Measurements from ENCODE around the gene MSN.

Gene MSN

GRCh38 chrX:65744965-65745364, 77.5 kb downstream of the MSN start:
- Histone ChIP-seq H2AFZ (ENCODE audit: low read depth, low read length, severe bottlenecking) (no peak overlapping the region), H3K4me3 (ENCODE audit: insufficient read depth, low read length, poor library complexity, severe bottlenecking) (no peak overlapping the region), H3K4me2 (ENCODE audit: low read depth, low read length, poor library complexity, severe bottlenecking) (no peak overlapping the region), H3F3A (ENCODE audit: insufficient read depth) (no peaks in the 10 kb centered on the region), H3K27me3 (ENCODE audit: low read length) (no peaks in the 10 kb centered on the region), H4K20me1 (ENCODE audit: low read depth, low read length) (no peaks in the 10 kb centered on the region), H3K36me3 (ENCODE audit: low read length) (no peaks in the 10 kb centered on the region), H3K79me2 (ENCODE audit: insufficient read depth, low read length) (no peaks in the 10 kb centered on the region), H3K9me3 (ENCODE audit: insufficient read depth, low read length) (no peaks in the 10 kb centered on the region), H3K27ac (ENCODE audit: low read depth, low read length) (no peak overlapping the region), H3K9me2 (replicated peaks; ENCODE audit: insufficient read depth, low read length) (no peaks in the 10 kb centered on the region), H3K9ac (ENCODE audit: low read length) (no peak overlapping the region)
- no peak for TF ChIP-seq EZH2phosphoT487 (conservative IDR thresholded peaks at IDR 0.05; ENCODE audit: low read length)

- Histone ChIP-seq H3F3A (ENCODE audit: insufficient read depth) (no peaks in the 10 kb centered on the region), H3K4me3 (ENCODE audit: insufficient read depth, low read length, poor library complexity, severe bottlenecking) (no peak overlapping the region), H3K27ac (ENCODE audit: low read depth, low read length) (no peak overlapping the region), H2AFZ (ENCODE audit: low read depth, low read length, severe bottlenecking) (no peak overlapping the region), H3K9me2 (replicated peaks; ENCODE audit: insufficient read depth, low read length) (no peaks in the 10 kb centered on the region), H3K9me3 (ENCODE audit: insufficient read depth, low read length) (no peaks in the 10 kb centered on the region), H3K36me3 (ENCODE audit: low read length) (no peaks in the 10 kb centered on the region), H3K79me2 (ENCODE audit: insufficient read depth, low read length) (no peaks in the 10 kb centered on the region), H3K4me2 (ENCODE audit: low read depth, low read length, poor library complexity, severe bottlenecking) (no peak overlapping the region), H3K9ac (ENCODE audit: low read length) (no peak overlapping the region), H4K20me1 (ENCODE audit: low read depth, low read length) (no peaks in the 10 kb centered on the region), H3K27me3 (ENCODE audit: low read length) (no peaks in the 10 kb centered on the region)
- TF ChIP-seq EZH2phosphoT487 (conservative IDR thresholded peaks at IDR 0.05; ENCODE audit: low read length) = no peak
- TF ChIP-seq CTCF (IDR thresholded peaks at IDR 0.05; ENCODE audit: insufficient read depth, low read length, poor library complexity, severe bottlenecking) = no peak
Observed at GRCh38 chrX:65745427-65745826, 78.0 kb downstream of the MSN start.

- H3K36me3 ChIP-seq (ENCODE audit: low read length) = no peaks in the 10 kb centered on the region
- no peak overlapping the region for H3K27ac ChIP-seq (ENCODE audit: low read depth, low read length)
- no peaks in the 10 kb centered on the region for H3F3A ChIP-seq (ENCODE audit: insufficient read depth)
- no peak overlapping the region for H3K4me2 ChIP-seq (ENCODE audit: low read depth, low read length, poor library complexity, severe bottlenecking)
- H3K9me2 ChIP-seq (replicated peaks; ENCODE audit: insufficient read depth, low read length) = no peaks in the 10 kb centered on the region
- H4K20me1 ChIP-seq (ENCODE audit: low read depth, low read length) = no peaks in the 10 kb centered on the region
- TF ChIP-seq EZH2phosphoT487 (conservative IDR thresholded peaks at IDR 0.05; ENCODE audit: low read length) = no peak
- no peak for TF ChIP-seq CTCF (IDR thresholded peaks at IDR 0.05; ENCODE audit: insufficient read depth, low read length, poor library complexity, severe bottlenecking)
- H3K79me2 ChIP-seq (ENCODE audit: insufficient read depth, low read length) = no peaks in the 10 kb centered on the region
- no peak overlapping the region for H3K9ac ChIP-seq (ENCODE audit: low read length)
- H3K27me3 ChIP-seq (ENCODE audit: low read length) = no peaks in the 10 kb centered on the region
- H2AFZ ChIP-seq (ENCODE audit: low read depth, low read length, severe bottlenecking) = no peak overlapping the region
- H3K9me3 ChIP-seq (ENCODE audit: insufficient read depth, low read length) = no peaks in the 10 kb centered on the region
- H3K4me3 ChIP-seq (ENCODE audit: insufficient read depth, low read length, poor library complexity, severe bottlenecking) = no peak overlapping the region
Observed at GRCh38 chrX:65745992-65746391, 78.5 kb downstream of the MSN start.

- H3K36me3 ChIP-seq (ENCODE audit: low read length) = no peaks in the 10 kb centered on the region
- peak overlapping the region; percentile 54; the same call in 1 of the 2 replicates for H3K27ac ChIP-seq (ENCODE audit: low read depth, low read length)
- TF ChIP-seq EZH2phosphoT487 (conservative IDR thresholded peaks at IDR 0.05; ENCODE audit: low read length) = no peak
- TF ChIP-seq CTCF (IDR thresholded peaks at IDR 0.05; ENCODE audit: insufficient read depth, low read length, poor library complexity, severe bottlenecking) = no peak
- H3F3A ChIP-seq (ENCODE audit: insufficient read depth) = no peaks in the 10 kb centered on the region
- H3K9ac ChIP-seq (ENCODE audit: low read length) = no peak overlapping the region
- H3K4me3 ChIP-seq (ENCODE audit: insufficient read depth, low read length, poor library complexity, severe bottlenecking) = no peak overlapping the region
- no peaks in the 10 kb centered on the region for H3K79me2 ChIP-seq (ENCODE audit: insufficient read depth, low read length)
- H4K20me1 ChIP-seq (ENCODE audit: low read depth, low read length) = no peaks in the 10 kb centered on the region
- H3K4me2 ChIP-seq (ENCODE audit: low read depth, low read length, poor library complexity, severe bottlenecking) = peak overlapping the region; percentile 35
- no peaks in the 10 kb centered on the region for H3K9me2 ChIP-seq (replicated peaks; ENCODE audit: insufficient read depth, low read length)
- no peaks in the 10 kb centered on the region for H3K27me3 ChIP-seq (ENCODE audit: low read length)
- no peak overlapping the region for H2AFZ ChIP-seq (ENCODE audit: low read depth, low read length, severe bottlenecking)
- H3K9me3 ChIP-seq (ENCODE audit: insufficient read depth, low read length) = no peaks in the 10 kb centered on the region
Observed at GRCh38 chrX:65750674-65751469, 83.4 kb downstream of the MSN start.

All from SU-DHL-6 (cell line).